Measurements from ENCODE around the gene SMAD3. TPM values are rescaled to one million over a fixed set of nuclear protein-coding genes. Genes with fewer than 3 reads are reported as not detected.

The SMAD3 gene
- total and polyA plus RNA-seq, 2 of the 4 experiments (the other 2 are of a cell fraction): 71.0 to 177 TPM

GRCh38 chr15:67040277-67040676 lies 25.1 kb upstream of the SMAD3 start:
- Histone ChIP-seq H4K5ac (ENCODE audit: low read depth, low read length) (no peak overlapping the region), H3K4me2 (ENCODE audit: low read depth, low read length) (no peak overlapping the region), H2AK9ac (replicated peaks; ENCODE audit: low read depth, low read length, poor library complexity) (no peak overlapping the region), H3K9ac (ENCODE audit: low read depth, low read length) (no peak overlapping the region), H3K9me1 (ENCODE audit: insufficient read depth, low read length) (peaks cover 20% of the 10 kb centered on the region), H2BK5ac (ENCODE audit: low read depth, low read length, poor library complexity, severe bottlenecking) (no peak overlapping the region), H3K56ac (ENCODE audit: extremely low read depth, insufficient read depth, low read length) (no peak overlapping the region), H3K23ac (ENCODE audit: low read depth, low read length) (no peak overlapping the region), H4K20me1 (ENCODE audit: insufficient read depth, low read length) (peaks cover 10% of the 10 kb centered on the region), H3K79me1 (ENCODE audit: low read depth in 1 of 2, low read length in 2 of 2) (peaks cover 0 to 9% of the 10 kb centered on the region in 2 experiments; a peak in 2 of 4 replicates), H2AK5ac (ENCODE audit: low read depth, low read length) (peak overlapping the region; percentile 43), H2AFZ (replicated peaks; ENCODE audit: low read length, poor library complexity) (no peak overlapping the region), H3K18ac (ENCODE audit: low read depth, low read length) (no peak overlapping the region), H3K27me3 (ENCODE audit: control insufficient read depth, insufficient read depth, low read length) (no peaks in the 10 kb centered on the region), H4K91ac (ENCODE audit: insufficient read depth, low read depth, low read length) (no peak overlapping the region), H3K4me1 (ENCODE audit: control insufficient read depth, insufficient read depth, low read length) (peaks cover 18% of the 10 kb centered on the region), H4K8ac (ENCODE audit: low read depth in 2 of 2, low read length in 2 of 2) (no peak overlapping the region), H3K36me3 (ENCODE audit: control insufficient read depth, insufficient read depth, low read length) (no peaks in the 10 kb centered on the region), H2BK20ac (ENCODE audit: low read depth, low read length) (peak overlapping the region; percentile 68), H3K27ac (ENCODE audit: insufficient read depth, low read length) (no peak overlapping the region), H3K4me3 (ENCODE audit: insufficient read depth, low read depth, low read length) (no peak overlapping the region), H3K9me3 (ENCODE audit: control insufficient read depth, insufficient read depth, low read length) (no peaks in the 10 kb centered on the region), H2BK15ac (ENCODE audit: low read depth, low read length) (no peak overlapping the region; the same call in 2 of the 3 replicates), H2BK120ac (ENCODE audit: low read depth, low read length) (no peak overlapping the region; the same call in 1 of the 2 replicates), H3K4ac (ENCODE audit: low read depth, low read length) (0 out of 2 replicates have a peak overlapping the region, but pooled peaks have one; percentile 38), H3K14ac (replicated peaks; ENCODE audit: low read depth, low read length) (no peak overlapping the region)
- in situ Hi-C loops (cut with MboI; ENCODE audit: low sequenced_read_pairs) (no loop called here), dilution Hi-C loops (cut with HindIII; ENCODE audit: low sequenced_read_pairs, unreplicated experiment) (no loop called here), intact Hi-C loops (cut with micrococcal nuclease) (no loop called here)
- DNase-seq: no peak
- no CpG with 5 or more reads among the region's 2 CpGs for WGBS, 2 experiments (ENCODE audit: extremely low coverage in 2 of 2, insufficient read length in 1 of 2)
- TF ChIP-seq CEBPB (IDR thresholded peaks at IDR 0.05; ENCODE audit: low read depth, low read length): no peak
- no peak for TF ChIP-seq POLR2A (IDR thresholded peaks at IDR 0.05; ENCODE audit: low read depth, low read length)
- no peak for TF ChIP-seq RAD21 (IDR thresholded peaks at IDR 0.05; ENCODE audit: low read length)
- TF ChIP-seq MAFK (IDR thresholded peaks at IDR 0.05; ENCODE audit: low read depth, low read length): no peak
- no peak for TF ChIP-seq BHLHE40 (IDR thresholded peaks at IDR 0.05; ENCODE audit: low read depth, low read length)
- TF ChIP-seq ELK1 (IDR thresholded peaks at IDR 0.05; ENCODE audit: borderline replicate concordance, low read depth, low read length): no peak
- no peak for TF ChIP-seq CHD1 (IDR thresholded peaks at IDR 0.05; ENCODE audit: low read depth, low read length)
- no peak for TF ChIP-seq USF2 (IDR thresholded peaks at IDR 0.05; ENCODE audit: low read depth, low read length)
- TF ChIP-seq SMC3 (IDR thresholded peaks at IDR 0.05; ENCODE audit: low read depth, low read length): no peak
- TF ChIP-seq RFX5 (IDR thresholded peaks at IDR 0.05; ENCODE audit: low read depth, low read length): no peak
- TF ChIP-seq NFE2L2 (IDR thresholded peaks at IDR 0.05; ENCODE audit: low read depth, low read length): no peak
- no peak for TF ChIP-seq MXI1 (IDR thresholded peaks at IDR 0.05; ENCODE audit: borderline replicate concordance, low read depth, low read length)
- TF ChIP-seq MAZ (IDR thresholded peaks at IDR 0.05; ENCODE audit: borderline replicate concordance, low read depth, low read length): no peak
- TF ChIP-seq CTCF (conservative IDR thresholded peaks at IDR 0.05; ENCODE audit: low read depth, low read length): no peak
- CTCF ChIA-PET: no interaction called here
- ATAC-seq (ENCODE audit: low read depth): no peak
- no TSS peak for BruUV-seq (replicated peaks)
- POLR2A ChIA-PET (ENCODE audit: unreplicated experiment): no interaction called here
